RPMI8226 (cell line): ENCODE measurements around the gene TSACC.
A peak's percentile ranks its signal among the peaks of the same experiment; 100 is the strongest.
"Not testable (repeated sequence)": the region's sequence is repeated elsewhere in the genome, so short reads cannot be mapped to it uniquely, and the experiment has no call there.

ENCODE experiments used
- DNase-seq: peaks from one replicate; pipeline ENCODE4 v3.0.0-alpha.2; 2015

The TSACC gene

GRCh38 chr1:156347331-156347730 is 9.0 kb downstream of the TSACC start:
- DNase-seq: no peak

GRCh38 chr1:156352481-156352880 is 14.2 kb downstream of the TSACC start:
- not testable (repeated sequence) for DNase-seq

GRCh38 chr1:156356262-156356874 is 18.0 kb downstream of the TSACC start:
- no peak for DNase-seq

- peak; percentile 92 for DNase-seq
Measured at GRCh38 chr1:156356875-156357534, 18.7 kb downstream of the TSACC start.

- DNase-seq: no peak
Measured at GRCh38 chr1:156357977-156358376, 19.7 kb downstream of the TSACC start.

GRCh38 chr1:156358641-156359040 is 20.3 kb downstream of the TSACC start:
- DNase-seq: no peak

- DNase-seq: no peak
Measured at GRCh38 chr1:156359249-156359648, 20.9 kb downstream of the TSACC start.

- DNase-seq: no peak
Measured at GRCh38 chr1:156359973-156360372, 21.6 kb downstream of the TSACC start.

- DNase-seq: no peak
Measured at GRCh38 chr1:156360534-156360933, 22.2 kb downstream of the TSACC start.

GRCh38 chr1:156365754-156366153 is 27.4 kb downstream of the TSACC start:
- DNase-seq: no peak

- DNase-seq: no peak
Measured at GRCh38 chr1:156366378-156367166, 28.2 kb downstream of the TSACC start.

GRCh38 chr1:156367383-156368156 is 29.2 kb downstream of the TSACC start:
- DNase-seq: no peak

GRCh38 chr1:156368157-156368658 is 29.9 kb downstream of the TSACC start:
- DNase-seq: no peak

GRCh38 chr1:156368889-156369684 is 30.8 kb downstream of the TSACC start, which contains the start of gene RHBG:
Gene RHBG, plus strand, starts transcription at chr1:156369211. Its CDS starts 39 bp downstream, at chr1:156369250.
- peak; percentile 67 for DNase-seq

- not testable (repeated sequence) for DNase-seq
Measured at GRCh38 chr1:156369685-156370286, 31.5 kb downstream of the TSACC start.

- no peak for DNase-seq
Measured at GRCh38 chr1:156371553-156372264, 33.4 kb downstream of the TSACC start.

GRCh38 chr1:156372265-156372586 is 33.9 kb downstream of the TSACC start:
- no peak for DNase-seq

- DNase-seq: no peak
Measured at GRCh38 chr1:156372876-156373275, 34.5 kb downstream of the TSACC start.

GRCh38 chr1:156373546-156373945 is 35.2 kb downstream of the TSACC start:
- no peak for DNase-seq

GRCh38 chr1:156376146-156376545 is 37.8 kb downstream of the TSACC start:
- no peak for DNase-seq
